Activated T-cell treated with anti-CD3 and anti-CD28 coated beads, Interleukin-2, amount 50 U/mL, for 4 hours (primary cell): ENCODE measurements around the gene HSD17B12. TPM values are rescaled to one million over a fixed set of nuclear protein-coding genes. Genes with fewer than 3 reads are reported as not detected.

Source experiments
- ATAC-seq, 2 donors: fragments of 200-7000 bp; cut with Tn5 transposase; one replicate each; pipeline ENCODE4 v1.10.0; 2021
- DNase-seq: peaks from one replicate; pipeline ENCODE4 v3.0.0-alpha.2; 2020
- H3K27me3 Mint-ChIP-seq: one replicate; pipeline ENCODE4 v1.8.0; 2021; ENCODE audit warnings: low read depth, mixed read lengths
- H3K36me3 Mint-ChIP-seq: one replicate; pipeline ENCODE4 v1.8.0; 2022; ENCODE audit warnings: mixed read lengths; ENCODE audit not compliant: insufficient read depth
- H3K4me1 Mint-ChIP-seq: one replicate; pipeline ENCODE4 v1.8.0; 2021; ENCODE audit warnings: low read depth, mixed read lengths
- H3K4me3 Mint-ChIP-seq: one replicate; pipeline ENCODE4 v1.8.0; 2021; ENCODE audit warnings: mild to moderate bottlenecking, moderate library complexity, mixed read lengths
- H3K9me3 Mint-ChIP-seq: one replicate; pipeline ENCODE4 v1.8.0; 2021; ENCODE audit warnings: mixed read lengths
- total RNA-seq, 3 donors: library from RNA; stranded (reverse); gene quantifications; one replicate each; pipeline ENCODE4 v1.2.1, GENCODE V29; 2021

Gene HSD17B12
- total RNA-seq, 3 donors from 2014 or later: 41.3 to 47.6 (median 47.4) TPM

DNA sequence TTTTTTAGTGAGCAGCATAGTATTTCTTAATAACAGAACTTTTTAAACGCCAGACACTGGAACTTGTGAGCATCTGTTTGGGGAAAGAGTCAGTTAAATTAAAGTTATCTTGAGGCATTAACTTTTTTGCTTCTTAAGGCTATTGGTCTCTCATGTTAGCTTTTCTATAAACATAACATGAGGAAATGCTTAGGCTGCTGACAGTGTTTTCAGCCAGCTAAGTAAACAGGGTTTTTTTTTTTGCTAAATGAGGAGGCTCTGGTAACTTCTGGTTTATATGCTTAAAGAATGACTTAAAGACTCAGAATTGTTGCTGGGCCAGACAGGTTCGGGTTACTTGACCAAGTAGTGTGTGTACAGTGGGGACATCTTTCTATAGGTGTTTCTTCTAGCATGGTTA lies 104.3 kb downstream of the HSD17B12 start:
- Mint-ChIP-seq H3K9me3 (peaks cover 24% of the 10 kb centered on the region), H3K4me3 (no peak overlapping the region), H3K27me3 (no peaks in the 10 kb centered on the region), H3K4me1 (no peaks in the 10 kb centered on the region), H3K36me3 (peaks cover 30% of the 10 kb centered on the region)
- ATAC-seq (no peak), DNase-seq (no peak)

GRCh38 chr11:43785318-43785717 lies 104.8 kb downstream of the HSD17B12 start:
- no peaks in the 10 kb centered on the region for H3K27me3 Mint-ChIP-seq
- no peaks in the 10 kb centered on the region for H3K4me1 Mint-ChIP-seq
- ATAC-seq (no peak), DNase-seq (no peak)
- H3K36me3 Mint-ChIP-seq: peaks cover 30% of the 10 kb centered on the region
- peaks cover 24% of the 10 kb centered on the region for H3K9me3 Mint-ChIP-seq
- H3K4me3 Mint-ChIP-seq: no peak overlapping the region

DNA sequence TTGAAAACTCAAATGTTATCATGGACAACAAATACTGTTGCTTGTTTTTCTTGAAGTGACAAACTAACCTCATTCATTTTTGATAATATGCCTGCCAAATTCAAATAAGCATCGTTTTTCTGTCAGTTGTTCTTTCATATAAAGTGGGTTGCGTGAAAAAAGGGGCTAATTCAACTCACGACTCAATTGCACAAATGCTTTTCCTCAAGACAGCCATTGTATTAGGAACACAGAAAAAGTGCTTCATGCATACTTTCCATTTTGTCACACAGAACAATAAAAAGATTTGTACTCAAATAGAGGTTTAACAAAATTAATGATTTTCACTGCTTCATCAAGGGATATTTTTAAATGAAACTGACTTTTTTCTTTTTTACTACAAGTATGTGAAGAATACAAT lies 105.5 kb downstream of the HSD17B12 start:
- H3K36me3 Mint-ChIP-seq: peaks cover 31% of the 10 kb centered on the region
- H3K27me3 Mint-ChIP-seq: no peaks in the 10 kb centered on the region

GRCh38 chr11:43787824-43788223 lies 107.3 kb downstream of the HSD17B12 start:
- H3K36me3 Mint-ChIP-seq: peaks cover 33% of the 10 kb centered on the region
- no peak overlapping the region for H3K4me3 Mint-ChIP-seq
- H3K9me3 Mint-ChIP-seq: peaks cover 18% of the 10 kb centered on the region
- no peaks in the 10 kb centered on the region for H3K4me1 Mint-ChIP-seq
- DNase-seq: no peak
- H3K27me3 Mint-ChIP-seq: no peaks in the 10 kb centered on the region
- ATAC-seq: no peak

More for the DNA sequence above, 105.5 kb downstream of the HSD17B12 start:
- Mint-ChIP-seq H3K9me3 (peaks cover 22% of the 10 kb centered on the region), H3K4me3 (no peak overlapping the region), H3K4me1 (no peaks in the 10 kb centered on the region)
- ATAC-seq (no peak), DNase-seq (no peak)

- no peaks in the 10 kb centered on the region for H3K27me3 Mint-ChIP-seq
- peaks cover 33% of the 10 kb centered on the region for H3K36me3 Mint-ChIP-seq
- no peak overlapping the region for H3K4me3 Mint-ChIP-seq
- H3K4me1 Mint-ChIP-seq: no peaks in the 10 kb centered on the region
- DNase-seq (no peak), ATAC-seq (no peak)
- peaks cover 16% of the 10 kb centered on the region for H3K9me3 Mint-ChIP-seq
Observed at GRCh38 chr11:43788421-43788820, 107.9 kb downstream of the HSD17B12 start.

DNA sequence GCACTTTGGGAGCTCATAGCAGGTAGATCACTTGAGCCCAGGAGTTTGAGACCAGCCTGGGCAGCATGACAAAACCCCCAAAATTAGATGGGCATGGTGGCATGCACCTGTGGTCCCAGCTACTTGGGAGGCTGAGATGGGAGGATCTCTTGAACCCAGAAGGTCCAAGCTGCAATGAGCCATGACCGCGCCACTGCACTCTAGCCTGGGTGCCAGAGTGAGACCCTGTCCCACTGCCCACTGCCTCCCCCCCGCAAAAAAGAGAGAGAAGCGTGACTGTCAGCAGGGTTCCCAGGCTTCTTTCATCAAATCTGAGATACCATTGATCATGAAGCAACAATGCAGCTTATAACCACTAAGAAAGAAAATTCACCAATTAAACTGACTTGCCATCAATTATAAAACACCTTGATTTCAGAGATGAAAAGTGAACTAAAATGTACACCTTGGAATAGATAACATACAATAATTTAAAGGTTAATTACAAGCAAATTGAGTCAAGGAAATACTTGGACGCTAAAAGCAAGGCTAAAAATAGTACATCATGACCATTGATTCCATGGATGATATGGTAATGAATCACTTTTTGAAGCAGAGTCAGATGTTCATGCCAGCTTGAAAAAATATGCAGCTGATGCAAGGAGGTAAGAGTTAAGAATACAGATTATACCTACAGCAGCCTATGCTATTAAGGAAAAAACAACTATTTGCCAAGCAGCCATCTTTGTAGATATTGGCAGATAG lies 109.3 kb downstream of the HSD17B12 start:
- ATAC-seq (no peak), DNase-seq (no peak)
- Mint-ChIP-seq H3K9me3 (peaks cover 7% of the 10 kb centered on the region), H3K4me1 (no peaks in the 10 kb centered on the region), H3K36me3 (peaks cover 27% of the 10 kb centered on the region), H3K4me3 (no peak overlapping the region), H3K27me3 (no peaks in the 10 kb centered on the region)

GRCh38 chr11:43790444-43790794 lies 109.9 kb downstream of the HSD17B12 start:
- no peak for ATAC-seq
- peaks cover 29% of the 10 kb centered on the region for H3K36me3 Mint-ChIP-seq

GRCh38 chr11:43797337-43797736 lies 116.8 kb downstream of the HSD17B12 start:
- H3K9me3 Mint-ChIP-seq: no peaks in the 10 kb centered on the region
- H3K4me1 Mint-ChIP-seq: no peaks in the 10 kb centered on the region
- peaks cover 31% of the 10 kb centered on the region for H3K36me3 Mint-ChIP-seq
- DNase-seq (no peak), ATAC-seq (no peak)
- no peaks in the 10 kb centered on the region for H3K27me3 Mint-ChIP-seq
- no peak overlapping the region for H3K4me3 Mint-ChIP-seq

More at GRCh38 chr11:43790444-43790794, 109.9 kb downstream of the HSD17B12 start:
- DNase-seq: no peak
- no peaks in the 10 kb centered on the region for H3K27me3 Mint-ChIP-seq
- H3K9me3 Mint-ChIP-seq: peaks cover 4% of the 10 kb centered on the region
- no peaks in the 10 kb centered on the region for H3K4me1 Mint-ChIP-seq
- no peak overlapping the region for H3K4me3 Mint-ChIP-seq

- Mint-ChIP-seq H3K27me3 (no peaks in the 10 kb centered on the region), H3K36me3 (peaks cover 32% of the 10 kb centered on the region), H3K4me1 (no peaks in the 10 kb centered on the region), H3K4me3 (no peak overlapping the region), H3K9me3 (peaks cover under 1% of the 10 kb centered on the region)
- no peak for DNase-seq
- ATAC-seq: no peak
Observed at GRCh38 chr11:43797866-43798265, 117.3 kb downstream of the HSD17B12 start.

DNA sequence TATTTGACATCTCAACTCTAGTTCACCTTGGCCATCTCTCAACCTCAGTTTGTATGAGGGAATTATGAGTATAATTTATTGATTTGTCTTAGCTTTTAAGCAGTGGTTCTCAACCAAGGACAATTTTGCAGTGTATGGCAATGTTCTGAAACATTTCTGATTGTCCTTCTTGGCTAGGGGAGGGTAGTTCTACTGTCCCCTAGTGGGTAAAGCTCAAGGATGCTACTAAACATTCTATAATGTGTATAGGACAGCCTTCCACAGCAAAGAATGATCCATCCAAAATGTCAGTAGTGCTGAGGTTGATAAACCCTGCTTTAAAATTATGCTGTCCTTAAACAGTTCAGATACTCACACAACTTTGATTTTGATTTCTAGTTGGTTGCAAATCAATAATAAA lies 122.0 kb downstream of the HSD17B12 start:
- no peak overlapping the region for H3K4me3 Mint-ChIP-seq
- H3K36me3 Mint-ChIP-seq: peaks cover 49% of the 10 kb centered on the region
- DNase-seq (no peak), ATAC-seq (no peak)
- no peaks in the 10 kb centered on the region for H3K27me3 Mint-ChIP-seq
- H3K9me3 Mint-ChIP-seq: peaks cover 12% of the 10 kb centered on the region
- no peaks in the 10 kb centered on the region for H3K4me1 Mint-ChIP-seq

GRCh38 chr11:43803766-43804165 lies 123.2 kb downstream of the HSD17B12 start:
- ATAC-seq (no peak), DNase-seq (no peak)
- peaks cover 12% of the 10 kb centered on the region for H3K9me3 Mint-ChIP-seq
- peaks cover 47% of the 10 kb centered on the region for H3K36me3 Mint-ChIP-seq
- H3K4me3 Mint-ChIP-seq: no peak overlapping the region
- no peaks in the 10 kb centered on the region for H3K27me3 Mint-ChIP-seq
- H3K4me1 Mint-ChIP-seq: no peaks in the 10 kb centered on the region

GRCh38 chr11:43806976-43807375 lies 126.4 kb downstream of the HSD17B12 start:
- peaks cover 32% of the 10 kb centered on the region for H3K36me3 Mint-ChIP-seq
- no peaks in the 10 kb centered on the region for H3K27me3 Mint-ChIP-seq
- H3K4me3 Mint-ChIP-seq: no peak overlapping the region
- DNase-seq: no peak
- no peak for ATAC-seq
- H3K4me1 Mint-ChIP-seq: no peaks in the 10 kb centered on the region
- H3K9me3 Mint-ChIP-seq: peaks cover 12% of the 10 kb centered on the region

DNA sequence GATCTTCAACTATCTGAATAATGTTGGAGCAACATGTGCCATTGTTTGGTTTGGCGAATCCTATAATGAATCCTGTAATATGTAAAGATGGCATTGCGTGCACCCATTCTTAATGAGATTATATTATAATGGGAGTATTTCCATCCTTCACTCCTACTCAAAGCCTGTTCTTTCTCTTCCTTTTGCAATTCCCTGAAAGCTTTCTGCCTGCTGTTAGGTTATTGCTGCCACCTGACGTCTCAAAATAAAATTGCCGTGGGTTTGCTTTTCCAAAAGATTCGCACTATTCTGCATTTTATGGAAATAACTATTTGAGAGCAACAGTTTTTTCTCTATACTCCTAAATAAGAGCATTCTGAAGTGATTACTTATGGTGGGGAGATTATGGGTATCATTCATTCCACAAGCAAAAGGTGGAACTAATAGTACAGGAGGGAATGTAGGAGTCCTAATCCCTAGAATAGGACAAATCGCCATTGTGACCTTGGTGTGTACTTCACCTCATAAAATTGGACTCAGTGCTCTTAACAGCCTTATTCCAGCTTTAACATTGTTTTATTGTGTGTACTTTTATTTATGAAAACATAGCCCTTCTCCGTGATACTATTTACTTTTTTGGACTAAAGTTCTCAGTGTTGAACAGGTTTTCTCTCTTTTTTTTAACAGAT lies 130.5 kb downstream of the HSD17B12 start:
- DNase-seq: no peak
- Mint-ChIP-seq H3K4me1 (no peaks in the 10 kb centered on the region), H3K27me3 (no peaks in the 10 kb centered on the region), H3K4me3 (no peak overlapping the region), H3K36me3 (peaks cover 24% of the 10 kb centered on the region), H3K9me3 (no peaks in the 10 kb centered on the region)
- no peak for ATAC-seq

- H3K27me3 Mint-ChIP-seq: no peaks in the 10 kb centered on the region
- no peak for DNase-seq
Observed at GRCh38 chr11:43812471-43812870, 131.9 kb downstream of the HSD17B12 start.

GRCh38 chr11:43818220-43818619 lies 137.7 kb downstream of the HSD17B12 start:
- no peaks in the 10 kb centered on the region for H3K4me1 Mint-ChIP-seq
- no peaks in the 10 kb centered on the region for H3K27me3 Mint-ChIP-seq
- no peaks in the 10 kb centered on the region for H3K9me3 Mint-ChIP-seq
- DNase-seq (no peak), ATAC-seq (no peak)
- no peak overlapping the region for H3K4me3 Mint-ChIP-seq
- peaks cover 40% of the 10 kb centered on the region for H3K36me3 Mint-ChIP-seq

More at GRCh38 chr11:43812471-43812870, 131.9 kb downstream of the HSD17B12 start:
- no peaks in the 10 kb centered on the region for H3K9me3 Mint-ChIP-seq
- H3K4me1 Mint-ChIP-seq: no peaks in the 10 kb centered on the region
- peaks cover 19% of the 10 kb centered on the region for H3K36me3 Mint-ChIP-seq
- H3K4me3 Mint-ChIP-seq: no peak overlapping the region
- no peak for ATAC-seq
